Thoracic aorta (tissue), 2 donors: ENCODE data around the gene PTPRG. TPM values are rescaled to one million over a fixed set of nuclear protein-coding genes. Genes with fewer than 3 reads are reported as not detected.
"Not testable (repeated sequence)": the region's sequence is repeated elsewhere in the genome, so short reads cannot be mapped to it uniquely, and the experiment has no call there.

Experiments
- ATAC-seq: fragments of 150-250 bp; one replicate; pipeline ENCODE4 v1.8.0; 2017; ENCODE audit warnings: low read depth; ENCODE audit not compliant: insufficient number of reproducible peaks, low FRiP score
- DNase-seq: peaks from one replicate; pipeline ENCODE4 v3.0.0-alpha.2; 2020; ENCODE audit warnings: low spot score
- H3K27ac ChIP-seq, 2 donors: fragments of 200-600 bp; sonication (generic); 1 replicate in 1 of 2; 2 replicates in 1 of 2; pipeline ENCODE4 v1.5.1; 2016; ENCODE audit warnings: mild to moderate bottlenecking in 2 of 2, moderate library complexity in 2 of 2
- H3K27me3 ChIP-seq: fragments of 200-600 bp; sonication (generic); replicated peaks from 2 replicates; pipeline ENCODE4 v1.6.0; 2016; ENCODE audit warnings: mild to moderate bottlenecking; ENCODE audit not compliant: insufficient read depth
- H3K36me3 ChIP-seq: fragments of 200-600 bp; sonication (generic); one replicate; pipeline ENCODE4 v1.5.1; 2016
- H3K4me1 ChIP-seq, 2 donors: fragments of 200-600 bp; sonication (generic); 1 replicate in 1 of 2; 2 replicates in 1 of 2; pipeline versions ENCODE4 v1.5.1 to v1.6.0; 2016; ENCODE audit warnings: low read depth in 2 of 2, mild to moderate bottlenecking in 1 of 2; ENCODE audit not compliant: control insufficient read depth in 1 of 2
- H3K4me3 ChIP-seq: fragments of 200-600 bp; sonication (generic); 2 replicates; pipeline ENCODE4 v1.5.1; 2016; ENCODE audit warnings: mild to moderate bottlenecking
- H3K9me3 ChIP-seq: fragments of 200-600 bp; sonication (generic); 2 replicates; pipeline ENCODE4 v1.5.1; 2016
- total RNA-seq, 2 donors: library from RNA; depleted of rRNA; stranded (reverse); fragments of >200 nt; gene quantifications; one replicate each; pipeline versions ENCODE4 v1.1.0 to v1.2.3, GENCODE V29; 2016
- TF ChIP-seq, protein P1 (sequence below): fragments of 200-600 bp; sonication (generic); IDR thresholded peaks from one replicate; pipeline ENCODE4 v1.5.1; 2019; ENCODE audit warnings: antibody characterized with exemption

The PTPRG gene
- total RNA-seq, 2 donors from 2014 or later: 154 to 208 TPM

DNA sequence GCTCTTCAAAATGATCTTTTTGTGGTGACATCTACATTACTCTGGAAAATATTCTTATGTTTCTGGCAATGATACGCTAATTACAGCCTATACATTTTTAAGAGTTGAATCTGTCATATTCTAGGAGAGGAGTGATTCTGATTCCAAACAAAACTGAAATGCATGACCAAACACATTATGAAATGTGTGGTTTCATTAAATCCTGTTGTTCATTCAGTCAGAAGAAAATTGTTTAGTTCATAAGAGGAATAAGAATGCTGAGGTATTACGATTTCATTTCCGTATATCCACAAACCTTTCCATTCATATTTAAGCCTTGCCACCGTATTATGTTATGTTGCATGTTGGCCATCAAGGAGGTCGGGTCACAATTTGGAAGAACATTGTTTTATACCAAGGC is 466.9 kb downstream of the PTPRG start:
- Histone ChIP-seq H3K4me1 (peaks cover 0 to 9% of the 10 kb centered on the region in 2 donors), H3K4me3 (no peak overlapping the region), H3K27me3 (no peaks in the 10 kb centered on the region), H3K9me3 (no peaks in the 10 kb centered on the region), H3K27ac (no peak overlapping the region), H3K36me3 (no peaks in the 10 kb centered on the region)
- DNase-seq: no peak
- TF ChIP-seq, protein P1, sequence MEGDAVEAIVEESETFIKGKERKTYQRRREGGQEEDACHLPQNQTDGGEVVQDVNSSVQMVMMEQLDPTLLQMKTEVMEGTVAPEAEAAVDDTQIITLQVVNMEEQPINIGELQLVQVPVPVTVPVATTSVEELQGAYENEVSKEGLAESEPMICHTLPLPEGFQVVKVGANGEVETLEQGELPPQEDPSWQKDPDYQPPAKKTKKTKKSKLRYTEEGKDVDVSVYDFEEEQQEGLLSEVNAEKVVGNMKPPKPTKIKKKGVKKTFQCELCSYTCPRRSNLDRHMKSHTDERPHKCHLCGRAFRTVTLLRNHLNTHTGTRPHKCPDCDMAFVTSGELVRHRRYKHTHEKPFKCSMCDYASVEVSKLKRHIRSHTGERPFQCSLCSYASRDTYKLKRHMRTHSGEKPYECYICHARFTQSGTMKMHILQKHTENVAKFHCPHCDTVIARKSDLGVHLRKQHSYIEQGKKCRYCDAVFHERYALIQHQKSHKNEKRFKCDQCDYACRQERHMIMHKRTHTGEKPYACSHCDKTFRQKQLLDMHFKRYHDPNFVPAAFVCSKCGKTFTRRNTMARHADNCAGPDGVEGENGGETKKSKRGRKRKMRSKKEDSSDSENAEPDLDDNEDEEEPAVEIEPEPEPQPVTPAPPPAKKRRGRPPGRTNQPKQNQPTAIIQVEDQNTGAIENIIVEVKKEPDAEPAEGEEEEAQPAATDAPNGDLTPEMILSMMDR: no peak
- no peak for ATAC-seq

DNA sequence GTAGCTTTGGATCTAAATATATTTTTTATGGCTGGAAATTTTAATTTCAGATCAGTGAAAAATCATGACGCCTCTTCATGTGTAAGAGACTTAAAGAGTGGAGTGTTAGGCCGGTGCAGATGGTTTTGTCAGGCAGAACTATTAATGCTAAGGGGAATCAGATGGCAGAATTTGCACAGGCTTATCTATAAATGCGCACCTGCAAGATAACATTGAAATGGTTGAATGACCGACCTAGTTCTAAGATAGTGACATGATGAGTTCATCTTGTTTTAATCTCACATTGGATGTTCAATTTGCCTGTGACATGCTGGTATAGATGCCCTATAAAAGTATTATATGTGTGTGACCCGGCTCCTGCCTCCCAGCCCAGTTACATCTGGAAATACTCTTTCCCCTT is 471.4 kb downstream of the PTPRG start:
- TF ChIP-seq, protein P1: no peak
- Histone ChIP-seq H3K4me1 (peaks cover 0 to 4% of the 10 kb centered on the region in 2 donors), H3K9me3 (no peaks in the 10 kb centered on the region), H3K36me3 (no peaks in the 10 kb centered on the region), H3K27ac (no peak overlapping the region), H3K4me3 (no peak overlapping the region), H3K27me3 (no peaks in the 10 kb centered on the region)
- ATAC-seq: no peak
- DNase-seq: no peak

- Histone ChIP-seq H3K4me3 (no peak overlapping the region), H3K9me3 (no peaks in the 10 kb centered on the region), H3K27me3 (no peaks in the 10 kb centered on the region), H3K27ac (no peak overlapping the region), H3K4me1 (peaks cover 6 to 24% of the 10 kb centered on the region in 2 donors), H3K36me3 (no peaks in the 10 kb centered on the region)
- DNase-seq: no peak
- ATAC-seq: no peak
- TF ChIP-seq, protein P1: no peak
These were observed 474.2 kb downstream of the PTPRG start for GRCh38 chr3:62035402-62036057.

- Histone ChIP-seq H3K27me3 (no peaks in the 10 kb centered on the region), H3K9me3 (no peaks in the 10 kb centered on the region), H3K36me3 (no peaks in the 10 kb centered on the region), H3K4me1 (peaks cover 6 to 24% of the 10 kb centered on the region in 2 donors), H3K4me3 (no peak overlapping the region), H3K27ac (no peak overlapping the region)
- DNase-seq (no peak), ATAC-seq (no peak)
- TF ChIP-seq, protein P1: no peak
These were observed 475.4 kb downstream of the PTPRG start for GRCh38 chr3:62036726-62037125.

DNA sequence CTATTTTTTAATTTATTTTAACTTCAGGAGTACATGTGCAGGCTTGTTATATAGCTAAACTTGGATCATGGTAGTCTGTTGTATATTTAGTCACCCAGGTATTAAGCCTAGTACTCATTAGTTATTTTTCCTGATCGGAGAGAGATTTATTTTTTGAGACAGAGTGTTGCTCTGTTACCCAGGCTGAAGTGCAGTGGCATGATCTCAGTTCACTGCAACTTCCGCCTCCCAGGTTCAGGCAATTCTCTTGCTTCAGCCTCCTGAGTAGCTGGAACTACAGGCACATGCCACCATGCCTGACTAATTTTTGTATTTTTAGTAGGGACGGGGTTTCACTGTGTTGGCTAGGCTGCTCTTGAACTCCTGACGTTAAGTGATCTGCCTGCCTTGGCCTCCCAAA is 477.4 kb downstream of the PTPRG start:
- not testable (repeated sequence) for DNase-seq, ATAC-seq, H3K4me3 ChIP-seq, H3K9me3 ChIP-seq, H3K36me3 ChIP-seq, H3K27me3 ChIP-seq
- H3K4me1 ChIP-seq: peaks cover 6 to 24% of the 10 kb centered on the region in 2 donors
- peak overlapping the region; percentile 30 to 81 for H3K27ac ChIP-seq

GRCh38 chr3:62039586-62039985 is 478.2 kb downstream of the PTPRG start:
- no peaks in the 10 kb centered on the region for H3K9me3 ChIP-seq
- ATAC-seq: no peak
- TF ChIP-seq, protein P1: no peak
- no peaks in the 10 kb centered on the region for H3K36me3 ChIP-seq
- H3K27ac ChIP-seq: peak overlapping the region in 1 of 2 donors; percentile 81
- H3K27me3 ChIP-seq: no peaks in the 10 kb centered on the region
- no peak for DNase-seq
- H3K4me3 ChIP-seq: no peak overlapping the region
- peaks cover 6 to 24% of the 10 kb centered on the region in 2 donors for H3K4me1 ChIP-seq
